HG03060 (cell line): ENCODE data around the gene GAD1.

Experiments
- ATAC-seq: cut with Tn5 transposase; IDR thresholded peaks from one replicate; pipeline ENCODE4 v1.9.1; 2021; ENCODE audit warnings: low read depth, moderate number of reproducible peaks; ENCODE audit not compliant: unreplicated experiment

The GAD1 gene

DNA sequence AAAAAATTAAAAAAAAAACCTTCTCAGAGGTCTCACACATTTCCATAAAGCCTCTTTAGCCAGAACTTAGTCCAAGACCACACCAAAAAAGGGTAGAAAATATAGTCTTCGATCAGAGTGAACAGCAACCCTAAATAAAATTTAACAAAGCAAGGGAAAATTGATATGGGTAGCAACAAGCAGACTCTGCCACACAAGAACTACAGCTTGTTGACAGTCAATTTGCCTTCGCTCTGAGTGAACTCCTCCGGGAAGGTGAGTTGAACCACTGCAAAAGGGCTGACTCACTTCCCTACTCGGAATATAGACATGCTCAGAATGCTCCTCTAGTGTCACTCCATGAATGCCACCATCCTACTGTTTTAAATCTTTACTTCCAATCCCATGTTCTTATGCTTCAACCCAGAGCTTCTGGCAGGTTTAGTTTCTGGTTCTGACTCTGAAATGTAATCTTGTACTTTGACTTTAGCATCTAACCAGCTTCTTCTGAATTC is 24.1 kb downstream of the GAD1 start:
- ATAC-seq = no peak

DNA sequence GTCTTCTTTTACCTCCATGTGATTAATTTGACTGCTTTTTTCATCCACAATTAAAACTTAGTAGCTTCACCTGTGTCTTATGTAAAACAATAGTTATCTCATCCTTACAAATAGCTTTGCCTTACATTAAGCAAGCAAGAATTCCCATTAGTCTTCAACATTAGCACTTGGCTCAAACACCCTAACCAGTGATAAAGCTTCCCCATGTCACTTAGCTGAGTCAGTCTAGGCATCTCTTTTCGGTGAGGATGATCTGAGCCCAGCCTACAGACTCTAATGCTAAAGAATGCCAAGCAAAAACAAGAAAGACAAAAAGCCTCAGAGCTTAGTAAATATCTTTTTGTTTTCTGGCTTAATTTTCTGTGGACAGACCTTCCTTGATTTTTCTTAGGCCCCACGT is 26.1 kb downstream of the GAD1 start:
- no peak for ATAC-seq

DNA sequence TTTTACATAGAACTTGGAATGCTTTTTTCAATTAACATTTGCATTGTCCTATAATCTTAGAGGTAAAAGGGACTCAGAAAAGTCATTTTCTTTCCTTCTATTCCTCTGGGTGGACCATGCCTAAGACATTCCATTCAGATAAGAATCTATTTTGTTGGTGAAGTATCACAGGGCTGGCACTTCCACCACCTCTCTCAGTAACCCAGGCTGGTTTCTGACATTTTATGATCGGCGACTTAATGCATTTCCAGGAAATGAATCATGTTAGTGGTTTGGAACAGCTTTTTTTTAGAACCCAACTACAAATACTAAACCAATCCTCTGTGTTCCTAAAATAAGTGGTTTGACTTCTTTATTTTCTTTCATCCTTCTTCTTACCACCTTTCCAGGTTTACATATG is 27.0 kb downstream of the GAD1 start:
- no peak for ATAC-seq

DNA sequence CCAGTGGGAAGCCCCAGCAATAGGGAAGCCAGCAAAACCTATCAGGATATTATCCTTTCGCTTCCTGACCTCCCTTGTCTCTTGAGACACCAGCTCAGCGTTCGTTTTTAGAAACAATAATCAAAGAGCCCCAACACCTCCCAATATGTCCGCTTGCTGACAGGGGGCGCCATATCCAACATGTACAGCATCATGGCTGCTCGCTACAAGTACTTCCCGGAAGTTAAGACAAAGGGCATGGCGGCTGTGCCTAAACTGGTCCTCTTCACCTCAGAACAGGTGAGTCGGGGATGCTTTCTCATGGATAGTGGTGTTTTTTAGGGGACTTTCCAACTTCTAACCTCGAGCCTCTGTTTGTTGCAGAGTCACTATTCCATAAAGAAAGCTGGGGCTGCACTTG is 28.7 kb downstream of the GAD1 start:
- no peak for ATAC-seq

DNA sequence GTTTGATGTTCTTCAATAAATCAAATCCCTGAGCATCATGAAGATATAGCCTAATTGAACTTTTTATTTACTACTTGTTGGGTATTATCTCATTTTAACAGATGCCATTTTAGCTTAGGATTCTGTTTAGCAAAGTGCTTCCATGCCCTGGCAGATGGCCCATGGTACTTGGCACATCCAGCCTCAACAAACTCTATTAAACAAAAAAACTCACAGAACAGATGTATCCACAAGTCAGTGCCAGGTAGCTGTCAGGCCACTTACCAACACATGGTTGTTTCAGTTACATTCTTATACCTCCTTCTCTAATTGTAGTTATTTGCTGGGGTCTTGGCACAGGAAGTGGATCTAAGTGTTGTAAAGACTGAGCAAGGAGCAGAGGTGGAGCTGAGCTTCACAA is 29.6 kb downstream of the GAD1 start:
- no peak for ATAC-seq

DNA sequence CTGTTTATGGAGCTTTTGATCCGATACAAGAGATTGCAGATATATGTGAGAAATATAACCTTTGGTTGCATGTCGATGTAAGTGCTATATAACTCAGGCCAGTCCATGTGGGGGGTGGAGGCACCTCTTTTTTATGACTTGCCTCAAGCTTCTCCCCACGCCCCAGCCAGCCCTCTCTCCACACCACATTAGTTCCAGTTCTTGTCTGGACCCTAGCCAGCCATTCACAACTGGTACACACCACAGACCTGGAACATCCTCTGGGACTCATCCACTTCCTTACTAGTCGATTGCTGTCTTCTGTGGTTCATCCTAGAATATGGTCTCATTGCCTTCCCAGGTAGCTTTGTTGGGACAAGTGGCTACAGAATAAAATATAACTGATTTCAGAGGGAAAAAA is 31.0 kb downstream of the GAD1 start:
- ATAC-seq = no peak

DNA sequence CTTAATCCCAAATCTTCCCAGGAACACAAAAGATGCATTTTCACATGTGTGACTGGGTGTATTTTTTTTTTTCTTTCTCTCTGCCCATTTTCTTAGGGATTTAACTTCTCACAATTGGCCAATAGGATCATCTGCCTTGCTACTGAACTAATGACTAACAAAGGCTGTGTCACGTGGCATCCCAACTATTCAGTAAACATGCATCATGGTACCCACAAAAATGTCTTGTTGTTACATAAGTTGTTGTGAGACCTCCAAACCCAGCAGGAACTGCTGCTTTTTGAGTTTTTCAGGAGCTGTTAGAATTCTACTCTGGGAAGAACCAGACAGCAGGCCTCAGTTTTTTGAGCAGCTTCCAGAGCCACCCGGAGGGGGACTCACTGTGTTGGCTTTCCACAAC is 31.9 kb downstream of the GAD1 start:
- ATAC-seq = no peak

DNA sequence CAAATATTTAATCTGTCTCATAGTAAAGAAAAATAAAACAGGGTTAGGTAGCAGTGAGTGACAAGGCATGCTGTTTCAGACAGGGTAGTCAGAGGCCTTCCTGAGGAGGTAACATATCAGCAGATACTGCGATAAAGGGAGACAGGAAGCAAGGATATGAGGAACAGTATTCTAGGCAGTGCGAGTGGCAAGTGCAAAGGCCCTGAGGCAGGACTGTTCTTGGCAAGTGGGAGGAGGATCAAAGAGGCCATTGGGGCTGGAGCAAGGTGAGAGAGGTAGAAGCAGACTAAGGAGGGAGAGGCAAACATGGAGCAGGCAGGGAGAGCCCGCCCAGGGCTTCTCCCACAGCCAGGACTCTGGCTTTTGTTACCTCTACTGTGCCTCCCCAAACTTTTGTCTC is 33.6 kb downstream of the GAD1 start:
- ATAC-seq = no peak

DNA sequence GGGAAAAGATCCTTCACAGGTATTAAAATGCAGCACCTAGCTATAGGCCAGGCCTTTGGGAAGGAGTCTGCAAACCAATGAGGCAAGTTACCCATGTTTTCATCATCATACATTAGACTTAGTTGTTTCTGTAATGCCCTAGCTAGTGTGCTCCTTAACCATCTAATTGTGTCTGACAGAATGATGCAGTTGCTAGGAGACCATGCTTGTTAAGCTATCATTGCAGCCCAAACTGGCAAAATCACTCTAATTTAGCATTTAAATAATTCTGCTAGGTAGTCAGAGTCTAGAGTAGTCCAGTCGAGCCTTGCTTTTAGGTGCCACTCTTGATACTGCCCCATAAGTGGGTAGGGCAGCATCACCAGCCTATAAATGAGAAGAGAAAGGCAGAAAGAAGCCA is 34.9 kb downstream of the GAD1 start:
- ATAC-seq = no peak

DNA sequence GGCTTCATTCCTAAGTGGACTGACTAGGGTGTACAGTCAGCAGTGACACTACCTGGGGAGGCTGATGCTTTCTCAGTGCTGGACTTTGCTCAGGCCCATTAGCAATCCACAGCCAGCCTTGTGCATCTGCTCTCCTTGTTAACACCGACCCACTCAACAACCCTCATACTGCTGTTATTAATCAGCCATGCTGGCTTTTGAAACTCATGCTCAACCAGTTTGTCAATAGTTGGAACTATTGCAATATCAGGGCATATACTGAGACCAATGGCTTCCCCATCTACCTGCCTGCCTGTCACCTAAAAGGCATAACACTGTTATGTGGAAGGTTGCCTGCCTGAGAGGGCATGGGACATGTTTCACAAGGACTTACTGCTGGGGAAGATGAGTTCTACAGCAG is 39.4 kb downstream of the GAD1 start:
- ATAC-seq = no peak

DNA sequence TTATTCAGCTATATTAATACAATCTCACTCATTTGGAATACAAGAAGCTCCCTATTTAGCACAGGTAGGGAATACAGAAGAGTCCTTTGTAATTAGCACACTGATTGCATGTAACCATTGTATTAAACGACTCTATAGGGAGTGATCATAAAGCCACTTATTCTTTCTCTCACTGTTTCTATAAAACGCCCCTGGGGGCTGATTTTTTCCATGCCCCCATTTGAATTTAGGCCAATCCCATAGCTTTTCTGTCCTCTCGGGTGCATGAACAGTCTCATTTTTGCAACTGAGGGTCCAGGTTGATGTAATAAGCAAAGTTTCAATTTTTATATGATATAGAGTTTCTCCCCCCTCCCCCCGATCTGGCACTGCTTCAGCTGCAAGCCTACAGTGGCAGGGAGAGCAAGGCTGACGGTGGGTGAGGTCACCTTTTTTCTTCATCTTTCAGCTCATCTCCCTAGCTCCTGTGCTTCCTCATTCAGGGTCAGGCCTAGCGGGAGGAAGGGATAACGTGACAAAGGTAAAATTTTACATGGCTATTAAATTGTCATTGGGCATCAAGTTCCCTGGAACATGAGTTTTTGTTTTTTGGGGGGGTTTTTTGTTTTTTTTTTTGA is 45.7 kb downstream of the GAD1 start:
- no peak for ATAC-seq

DNA sequence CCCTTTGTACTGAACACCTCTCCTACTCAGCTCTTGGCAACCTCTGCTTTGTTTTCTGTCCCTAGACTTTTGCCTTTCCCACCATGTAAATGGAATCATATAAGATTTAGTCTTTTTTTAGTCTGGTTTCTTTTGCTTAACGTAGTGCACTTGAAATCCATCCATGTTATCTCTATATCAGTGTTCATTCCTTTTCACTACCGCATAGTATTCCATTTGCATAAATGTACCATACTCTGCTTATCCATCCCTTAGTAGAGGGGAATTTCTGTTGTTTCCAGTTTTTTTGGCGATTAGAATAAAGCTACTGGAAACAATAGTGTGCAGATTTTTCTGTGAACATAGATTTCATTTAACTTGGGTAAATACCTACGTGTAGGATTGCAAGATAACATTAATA is 46.4 kb downstream of the GAD1 start:
- ATAC-seq = no peak

DNA sequence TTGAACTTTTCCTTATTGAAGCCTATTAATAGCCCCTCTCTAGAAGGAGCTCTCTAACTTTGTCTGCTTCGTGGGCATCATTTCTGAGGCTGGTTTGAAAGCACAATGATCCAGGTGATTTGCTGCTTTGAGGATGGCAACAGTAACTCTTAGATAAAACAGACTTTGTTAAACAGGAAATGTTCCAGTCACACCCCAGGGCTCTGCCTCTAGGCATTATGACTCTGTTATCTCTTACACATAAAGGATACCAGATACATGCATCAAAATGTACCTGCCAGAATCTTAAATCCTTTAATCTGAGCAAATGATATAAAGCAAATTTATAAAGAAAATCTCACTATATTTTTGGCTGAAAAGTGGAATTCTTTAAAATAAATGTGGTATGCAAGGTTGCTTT is 52.3 kb downstream of the GAD1 start:
- no peak for ATAC-seq

DNA sequence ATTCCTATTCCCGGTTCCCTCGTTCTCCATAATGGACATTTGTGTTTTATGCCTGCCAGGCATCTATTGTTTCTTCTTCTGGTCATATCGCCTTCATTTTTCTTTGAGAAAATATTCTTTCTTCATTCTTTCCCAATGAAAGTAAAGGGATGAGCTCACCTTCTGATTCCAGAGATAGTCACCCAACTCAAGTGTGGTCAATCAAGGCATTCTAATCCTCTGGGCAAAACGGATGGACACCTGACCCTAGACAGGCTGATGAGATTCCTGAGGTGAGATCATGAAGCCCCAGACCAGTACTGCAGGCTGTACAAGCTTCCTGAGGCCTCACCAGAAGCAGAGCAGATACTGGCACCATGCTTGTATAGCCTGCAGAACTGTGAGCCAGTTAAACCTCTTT is 52.8 kb downstream of the GAD1 start:
- ATAC-seq = no peak

DNA sequence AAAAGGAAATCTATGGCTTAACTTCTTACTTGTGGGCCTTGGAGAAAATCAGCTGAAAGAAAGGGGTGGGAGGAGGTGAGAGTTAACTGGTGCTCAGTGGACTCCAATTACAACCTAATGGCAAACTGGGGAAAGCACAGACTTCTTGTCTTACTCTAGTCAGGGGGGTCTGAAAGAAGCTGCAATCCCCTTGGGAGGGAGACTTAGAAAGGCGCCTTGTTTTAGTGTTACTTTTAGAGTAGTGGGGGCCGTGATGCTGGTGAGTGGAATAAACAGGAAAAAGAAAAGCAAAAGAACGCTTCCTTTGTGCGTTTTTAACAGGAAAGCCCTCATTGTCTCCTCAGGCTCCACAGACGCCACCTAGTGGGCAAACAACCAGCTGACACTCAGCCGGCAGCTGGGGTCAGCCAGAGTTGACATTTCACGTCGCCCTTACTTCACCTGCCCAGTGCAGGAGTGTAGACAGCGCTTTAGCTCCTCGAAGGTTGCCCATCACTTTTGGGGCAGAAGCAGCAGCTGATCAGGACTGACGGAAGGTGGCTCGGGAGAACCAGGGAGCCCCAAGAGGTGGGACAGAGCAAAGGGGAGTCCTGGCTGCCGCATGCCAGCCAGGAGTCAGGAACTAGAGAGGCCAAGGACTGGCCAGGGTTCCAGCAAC is 56.5 kb downstream of the GAD1 start:
- ATAC-seq = no peak

DNA sequence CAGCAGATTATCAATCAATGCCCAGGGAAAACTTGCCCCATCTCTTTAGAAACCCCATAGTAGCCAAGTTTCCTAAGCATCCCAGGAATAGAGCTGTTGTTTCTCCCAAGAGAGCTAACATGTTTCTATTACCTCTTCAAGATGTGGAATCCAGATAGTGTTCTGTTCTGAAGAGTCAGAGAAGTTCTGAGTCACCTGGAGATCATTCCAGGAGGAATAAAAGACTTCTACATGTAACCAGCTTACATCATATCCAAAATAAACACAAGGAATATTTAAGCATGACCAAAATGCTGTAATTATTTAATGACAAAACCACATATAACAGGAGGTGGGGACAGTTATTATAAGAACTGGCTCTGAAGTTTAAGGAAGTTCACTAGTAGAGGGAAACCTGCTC is 61.4 kb downstream of the GAD1 start:
- ATAC-seq = no peak

DNA sequence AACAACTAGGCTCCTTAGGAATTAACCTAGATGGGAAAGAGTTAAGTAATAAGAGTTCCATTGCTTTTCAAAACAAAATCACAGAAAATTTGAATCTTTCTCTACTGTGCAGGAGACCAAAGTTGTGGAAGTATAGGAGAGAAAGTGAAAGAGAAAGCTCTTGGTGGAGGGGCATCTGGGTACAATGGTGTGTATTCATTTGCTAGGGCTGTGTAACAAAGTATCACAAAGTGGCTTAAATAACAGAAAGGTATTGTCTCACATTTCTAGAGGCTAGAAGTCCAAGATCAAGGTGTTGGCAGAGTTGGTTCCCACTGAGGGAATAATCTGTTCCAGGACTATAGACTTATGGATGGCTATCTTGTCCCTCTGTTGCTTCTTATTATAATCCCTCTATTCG is 61.8 kb downstream of the GAD1 start:
- ATAC-seq = no peak

DNA sequence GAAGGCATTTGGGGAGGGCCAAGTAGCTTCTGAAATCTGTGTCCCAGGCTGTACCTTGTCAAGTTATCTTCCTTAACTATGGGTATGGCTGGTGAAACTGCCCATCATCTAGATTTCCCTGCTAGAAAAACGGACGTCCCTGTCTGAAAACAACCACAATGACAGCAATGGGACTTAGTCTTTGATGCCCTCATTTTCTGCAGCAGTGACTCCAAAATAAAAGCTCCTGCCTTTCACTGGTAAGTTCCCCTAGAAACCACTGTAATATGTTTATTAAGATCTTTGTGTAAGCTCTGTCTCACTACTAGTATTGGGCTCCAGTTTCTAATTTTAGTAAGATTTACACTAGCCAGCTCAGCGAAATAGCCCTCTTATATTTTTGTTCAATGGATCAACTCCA is 65.2 kb downstream of the GAD1 start:
- no peak for ATAC-seq

DNA sequence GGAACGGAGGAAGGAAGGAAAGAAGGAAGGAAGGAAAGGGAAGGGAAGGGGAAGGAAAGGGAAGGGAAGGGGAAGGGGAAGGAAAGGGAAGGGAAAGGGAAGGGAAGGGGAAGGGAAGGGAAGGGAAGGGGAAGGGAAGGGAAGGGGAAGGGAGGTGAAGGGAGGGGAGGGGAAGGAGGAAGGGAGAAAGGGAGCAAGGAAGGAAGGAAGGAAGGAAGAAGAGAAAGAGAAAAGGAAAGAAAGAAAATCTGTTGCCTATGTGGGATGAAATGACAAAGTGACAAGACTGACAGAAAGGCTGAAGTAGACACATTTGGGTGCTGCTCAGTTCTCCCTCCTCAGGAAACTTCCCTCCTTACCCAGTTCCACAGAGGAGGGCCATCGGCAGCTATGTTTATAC is 66.1 kb downstream of the GAD1 start:
- no peak for ATAC-seq

DNA sequence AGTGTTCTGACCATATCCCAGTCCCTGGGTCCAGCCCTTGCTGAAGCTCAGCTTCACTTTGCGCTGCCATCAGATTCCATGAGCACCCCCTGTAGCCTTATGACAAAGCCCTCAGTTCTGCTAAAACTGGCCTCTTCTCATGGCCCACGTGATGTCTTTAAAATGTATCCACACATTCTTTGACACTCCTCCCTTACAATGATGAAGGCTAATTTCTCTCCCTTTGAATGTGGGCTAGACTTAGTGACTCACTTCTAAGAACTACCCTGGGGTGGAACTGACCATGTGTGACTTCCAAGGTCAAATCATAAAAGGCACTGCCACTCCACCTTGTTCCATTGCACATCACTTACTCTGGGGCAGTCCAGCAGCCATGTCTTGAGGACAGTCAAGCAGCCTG is 67.0 kb downstream of the GAD1 start:
- ATAC-seq = no peak

DNA sequence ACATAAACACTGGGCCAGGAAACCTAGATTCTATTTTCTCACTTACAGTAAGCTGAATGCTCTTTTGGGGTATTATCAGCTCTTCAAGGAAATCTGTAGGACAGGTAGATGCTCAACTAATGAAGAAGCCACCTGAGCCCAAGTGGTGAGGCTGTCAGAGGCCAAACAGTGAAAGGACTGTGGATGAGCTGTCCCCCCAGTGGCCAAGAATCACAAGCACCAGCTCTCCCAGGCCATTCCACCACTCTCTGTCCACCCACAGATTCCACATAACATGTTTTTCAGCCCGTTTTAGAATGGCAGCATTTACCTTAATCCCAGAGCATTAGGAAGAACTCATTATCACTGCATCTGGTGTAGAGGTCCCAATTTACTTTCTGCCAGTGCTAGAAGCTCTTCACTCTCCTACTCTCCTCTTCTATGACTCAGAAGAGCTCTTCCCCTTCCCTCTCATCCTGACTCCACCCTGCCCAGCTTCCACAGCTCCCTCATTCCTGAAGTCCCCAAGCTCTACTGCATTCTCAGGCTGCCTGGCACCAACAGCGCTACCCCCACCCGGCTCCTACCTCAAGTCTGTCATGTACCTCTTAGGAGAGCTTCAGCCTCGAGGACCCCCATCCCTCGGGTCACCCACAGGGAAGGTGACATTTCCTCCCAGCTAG is 68.6 kb downstream of the GAD1 start:
- ATAC-seq = no peak

DNA sequence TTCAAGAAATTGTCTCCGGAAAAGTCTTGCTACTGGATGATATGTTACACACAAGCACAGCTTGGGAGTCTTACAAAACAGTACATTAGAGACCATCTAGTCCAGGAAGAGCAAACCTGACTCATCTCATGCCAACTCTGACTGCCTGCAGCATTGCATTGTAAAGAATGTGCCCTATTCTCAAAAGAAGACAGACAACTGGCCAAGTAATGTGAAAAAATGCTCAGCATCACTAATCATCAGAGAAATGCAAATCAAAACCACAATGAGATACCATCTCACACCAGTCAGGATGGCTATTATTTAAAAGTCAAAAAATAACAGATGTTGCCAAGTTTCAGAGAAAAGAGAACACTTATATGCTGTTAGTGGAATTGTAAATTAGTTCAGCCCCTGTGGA is 69.7 kb downstream of the GAD1 start:
- ATAC-seq = peak; percentile 49
